Stimulated activated CD8-positive, alpha-beta memory T cell treated with anti-CD3 and anti-CD28 coated beads, Interleukin-15, amount 100 ng/mL, for 24 hours (primary cell): Measurements from ENCODE around the gene KCNMB2.

Experiments
- DNase-seq: peaks from one replicate; pipeline ENCODE4 v3.0.0-alpha.2; 2020; ENCODE audit warnings: low read depth

KCNMB2 gene

GRCh38 chr3:178655488-178655887 is 119.3 kb downstream of the KCNMB2 start:
- DNase-seq = no peak

- DNase-seq = no peak
These were observed 122.6 kb downstream of the KCNMB2 start for GRCh38 chr3:178658694-178659325.

DNA sequence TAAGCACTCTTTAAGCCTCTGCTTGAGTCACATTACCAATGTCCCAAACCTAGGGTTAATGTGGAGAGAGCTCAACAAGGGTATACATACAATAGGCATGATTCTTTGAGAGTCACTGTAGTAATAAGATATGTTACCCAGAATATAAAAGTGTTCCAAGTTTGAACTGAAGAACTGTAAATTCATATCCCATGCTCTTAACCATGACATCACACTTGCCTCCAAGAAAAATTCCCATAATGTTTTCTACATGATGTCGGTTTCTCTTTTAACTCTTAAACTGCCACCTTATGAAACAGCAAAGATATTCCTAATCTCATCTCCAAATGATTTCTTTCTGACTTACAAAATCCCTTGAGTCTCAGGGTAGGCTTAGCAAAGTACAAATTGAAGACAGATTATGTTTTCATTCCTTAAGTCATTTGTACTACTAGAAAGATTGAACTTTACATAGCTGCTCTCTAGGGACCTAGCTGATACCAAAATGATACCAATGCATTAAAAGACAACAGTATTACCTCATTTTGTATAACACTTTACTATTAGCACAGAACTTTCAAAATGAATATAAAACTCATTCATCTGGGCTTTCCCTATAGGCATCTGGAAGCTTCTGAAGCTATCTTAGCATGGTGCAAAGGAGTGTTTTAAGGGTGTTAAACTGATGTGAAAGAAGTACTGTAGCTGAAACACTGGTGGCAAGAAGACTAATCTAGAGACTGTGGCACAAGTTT is 127.1 kb downstream of the KCNMB2 start:
- no peak for DNase-seq

DNA sequence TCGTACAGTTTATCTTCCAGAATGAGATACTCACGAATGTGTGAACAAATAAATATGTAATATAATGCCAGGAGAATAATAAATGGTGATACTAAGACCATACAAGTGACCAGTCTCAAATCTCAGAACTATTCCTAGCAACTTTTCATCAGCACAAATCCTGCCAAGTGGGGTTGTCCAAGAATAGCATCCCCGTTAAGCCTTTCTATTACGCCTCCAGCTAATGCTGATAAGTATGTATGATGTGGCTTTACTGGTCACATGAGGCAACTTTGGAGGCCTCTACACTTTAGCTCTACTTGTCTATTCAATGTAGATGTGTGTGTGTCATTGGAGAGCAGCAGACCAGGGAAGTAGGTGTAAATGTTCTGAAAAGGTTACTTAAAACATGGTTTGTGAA is 129.5 kb downstream of the KCNMB2 start:
- no peak for DNase-seq

- DNase-seq = no peak
These were observed 132.9 kb downstream of the KCNMB2 start for GRCh38 chr3:178669022-178669601.

DNA sequence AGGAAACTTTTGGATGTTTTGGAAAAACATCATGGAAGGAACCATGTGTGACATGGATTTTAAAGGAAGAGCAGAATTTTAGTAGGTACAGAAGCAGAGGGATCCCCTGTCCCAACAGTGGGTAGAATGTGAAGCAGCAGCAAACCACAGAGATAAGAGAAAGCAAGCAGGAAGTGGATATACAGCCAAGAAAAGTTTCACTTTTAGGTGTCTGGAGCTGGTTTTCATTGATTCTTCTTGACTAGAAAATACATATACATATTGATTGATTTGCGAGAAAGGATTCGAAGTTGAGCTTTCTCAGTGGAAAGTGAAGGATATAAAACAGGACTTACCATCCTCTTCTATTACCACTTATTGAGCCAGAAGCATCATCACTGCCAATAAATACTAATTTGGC is 133.5 kb downstream of the KCNMB2 start:
- DNase-seq = no peak

- no peak for DNase-seq
These were observed 135.1 kb downstream of the KCNMB2 start for GRCh38 chr3:178671377-178671776.

DNA sequence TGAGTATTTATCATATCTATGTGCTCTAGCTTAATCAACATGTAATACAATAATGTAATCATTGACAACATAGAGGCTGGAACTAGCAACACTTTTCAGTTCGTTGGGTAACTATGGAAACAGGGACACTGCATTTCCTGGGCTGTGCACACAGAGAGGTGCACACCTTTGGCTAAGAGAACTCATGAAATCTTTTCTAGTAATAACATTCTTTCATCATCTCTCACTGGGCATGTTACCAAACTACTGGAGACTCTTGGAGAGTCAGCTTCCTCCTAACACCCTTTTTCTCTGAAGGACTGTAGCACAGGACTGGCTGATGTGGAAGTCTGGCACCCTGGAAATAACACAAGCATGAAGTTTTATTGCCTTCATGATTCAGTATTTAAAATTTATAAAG is 135.6 kb downstream of the KCNMB2 start:
- no peak for DNase-seq

DNA sequence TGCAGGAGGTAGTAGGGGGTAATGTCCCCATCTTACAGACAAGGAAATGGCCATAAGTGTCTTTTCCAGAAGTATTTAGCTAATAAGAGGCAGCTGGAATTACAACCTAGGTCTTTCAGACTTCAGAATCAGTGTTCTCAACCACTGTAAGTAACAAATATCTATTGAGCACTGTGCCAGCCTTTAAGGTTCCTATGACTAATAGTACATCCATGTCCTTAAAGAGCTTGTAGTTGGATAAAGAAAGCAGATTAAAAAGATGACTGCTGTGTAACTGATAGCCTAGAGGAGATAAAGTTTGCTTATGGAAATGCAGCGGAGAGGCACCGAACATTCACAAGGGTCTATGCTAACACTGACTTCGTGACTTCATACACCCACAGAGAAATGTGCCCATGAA is 136.0 kb downstream of the KCNMB2 start:
- DNase-seq = no peak

GRCh38 chr3:178673529-178673928 is 137.3 kb downstream of the KCNMB2 start:
- DNase-seq = no peak

GRCh38 chr3:178676077-178676476 is 139.8 kb downstream of the KCNMB2 start:
- DNase-seq = no peak

GRCh38 chr3:178676942-178677790 is 140.9 kb downstream of the KCNMB2 start:
- DNase-seq = no peak

DNA sequence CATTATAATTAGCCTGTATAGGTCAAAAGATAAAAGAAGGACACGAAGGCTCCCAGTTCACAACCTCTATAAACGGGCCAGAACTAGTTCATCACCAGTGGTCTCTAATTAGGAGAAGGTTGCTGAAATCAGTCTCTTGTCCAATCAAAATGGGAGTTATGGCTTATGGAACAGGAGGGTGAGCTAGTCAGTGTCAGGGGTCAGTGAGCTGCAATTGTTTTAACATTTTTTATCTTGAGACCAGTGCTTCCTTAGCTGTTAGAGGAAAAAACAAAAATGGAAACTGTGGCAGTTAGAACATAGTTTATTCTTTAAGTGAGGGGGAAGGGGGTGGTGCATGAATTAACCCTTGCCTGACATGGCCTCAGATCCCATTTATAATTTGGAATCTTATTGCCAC is 141.7 kb downstream of the KCNMB2 start:
- no peak for DNase-seq

GRCh38 chr3:178680037-178680436 is 143.8 kb downstream of the KCNMB2 start:
- DNase-seq = no peak

GRCh38 chr3:178680489-178680888 is 144.3 kb downstream of the KCNMB2 start:
- no peak for DNase-seq

DNA sequence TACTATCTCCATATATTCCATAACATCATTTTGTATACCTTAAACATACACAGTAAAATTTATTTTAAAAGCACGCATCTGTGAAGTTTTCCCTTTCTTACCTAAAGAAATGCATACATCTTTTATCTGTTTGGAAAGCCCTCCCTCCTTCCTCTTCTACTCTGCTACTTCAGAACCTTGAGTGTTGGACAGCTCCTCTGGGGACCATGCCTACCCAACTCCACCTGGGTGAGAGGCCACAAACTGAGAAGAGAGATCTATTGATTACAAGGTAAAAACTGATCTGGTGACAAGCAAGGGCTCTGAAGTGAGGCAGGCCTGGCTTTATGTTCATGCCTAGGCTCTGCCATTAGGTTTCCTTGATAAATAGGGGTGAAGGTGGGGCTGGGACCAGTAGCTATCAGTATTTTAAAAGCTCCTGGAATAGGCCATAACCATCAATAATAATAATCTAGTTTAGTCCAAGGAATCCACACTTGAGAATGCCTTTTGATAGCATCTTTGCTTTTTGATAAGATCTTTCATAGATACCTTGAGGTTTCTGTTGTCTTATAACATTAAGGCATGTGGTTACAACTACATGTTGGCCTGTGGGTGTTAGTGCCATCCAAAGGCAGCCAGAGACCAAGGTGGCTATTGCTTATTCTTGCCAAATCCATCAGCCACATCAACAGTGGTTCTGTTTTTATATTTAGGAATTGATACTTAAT is 148.8 kb downstream of the KCNMB2 start:
- no peak for DNase-seq

DNA sequence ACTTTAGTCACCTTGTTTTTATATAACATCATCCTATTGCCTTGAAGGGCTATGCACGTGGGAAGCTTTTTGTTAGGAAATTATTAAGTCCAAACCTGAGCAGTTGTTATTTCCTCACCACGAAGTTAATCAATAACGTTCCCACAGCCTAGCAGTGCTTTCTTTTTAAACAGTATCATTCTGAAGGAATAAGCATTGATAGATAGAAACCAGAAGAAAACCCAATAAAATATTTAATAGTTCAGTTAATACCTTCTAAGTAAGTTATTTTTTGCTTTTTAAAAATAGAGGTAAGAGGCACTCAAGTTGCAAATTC is 149.3 kb downstream of the KCNMB2 start:
- no peak for DNase-seq

- no peak for DNase-seq
These were observed 150.6 kb downstream of the KCNMB2 start for GRCh38 chr3:178686826-178687225.

GRCh38 chr3:178690571-178690970 is 154.3 kb downstream of the KCNMB2 start:
- no peak for DNase-seq

DNA sequence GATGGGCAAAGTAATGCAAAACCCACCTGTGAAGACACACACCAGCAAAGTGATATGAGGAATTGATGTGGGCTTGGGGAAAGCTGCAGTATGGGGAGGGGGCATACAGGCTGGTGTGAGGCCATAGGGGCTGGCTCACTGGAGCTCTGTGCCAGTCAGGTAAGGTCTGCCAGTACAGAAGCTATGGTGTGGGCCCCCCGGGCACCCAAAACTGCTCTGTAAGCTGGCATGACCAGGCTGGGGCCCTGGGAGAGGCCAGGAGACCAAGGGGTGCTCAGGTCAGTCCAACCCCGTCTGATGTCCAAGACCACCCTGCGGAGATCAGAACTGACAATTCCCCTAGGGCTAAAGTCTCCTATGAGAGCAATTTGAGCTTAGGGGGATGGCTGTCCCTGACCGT is 163.1 kb downstream of the KCNMB2 start:
- DNase-seq = no peak

- no peak for DNase-seq
These were observed 163.6 kb downstream of the KCNMB2 start for GRCh38 chr3:178699810-178700209.
